GM19351 (cell line): ENCODE results near the gene SECISBP2L.

Experiments
- ATAC-seq: cut with Tn5 transposase; IDR thresholded peaks from one replicate; pipeline ENCODE4 v1.9.1; 2021; ENCODE audit warnings: mild to moderate bottlenecking, moderate library complexity; ENCODE audit not compliant: unreplicated experiment

Gene SECISBP2L

DNA sequence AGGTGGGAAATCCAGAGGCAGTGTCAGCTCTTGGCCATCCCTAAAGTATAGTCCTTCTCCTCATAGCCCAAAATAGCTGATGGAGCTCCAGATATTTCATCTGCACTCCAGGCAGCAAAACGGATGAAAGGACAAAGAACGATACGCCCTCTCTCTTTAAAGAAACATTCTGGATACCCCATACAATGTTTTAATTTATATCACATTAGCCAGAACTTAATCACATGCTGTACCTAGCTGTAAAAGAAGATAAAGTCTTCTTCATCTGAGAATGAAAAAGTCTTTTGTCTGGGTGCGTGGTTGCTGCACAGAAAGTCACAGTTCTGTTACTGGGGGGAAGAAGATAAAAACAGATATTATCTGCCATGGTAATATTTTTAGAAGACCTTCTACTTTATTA lies 78.2 kb downstream of the SECISBP2L start:
- no peak for ATAC-seq

- ATAC-seq, result no peak
Measured at GRCh38 chr15:48967336-48967735, 78.9 kb downstream of the SECISBP2L start.

GRCh38 chr15:48966595-48967301 lies 79.5 kb downstream of the SECISBP2L start:
- peak; percentile 89 for ATAC-seq

GRCh38 chr15:48965972-48966371 lies 80.3 kb downstream of the SECISBP2L start:
- peak; percentile 54 for ATAC-seq

DNA sequence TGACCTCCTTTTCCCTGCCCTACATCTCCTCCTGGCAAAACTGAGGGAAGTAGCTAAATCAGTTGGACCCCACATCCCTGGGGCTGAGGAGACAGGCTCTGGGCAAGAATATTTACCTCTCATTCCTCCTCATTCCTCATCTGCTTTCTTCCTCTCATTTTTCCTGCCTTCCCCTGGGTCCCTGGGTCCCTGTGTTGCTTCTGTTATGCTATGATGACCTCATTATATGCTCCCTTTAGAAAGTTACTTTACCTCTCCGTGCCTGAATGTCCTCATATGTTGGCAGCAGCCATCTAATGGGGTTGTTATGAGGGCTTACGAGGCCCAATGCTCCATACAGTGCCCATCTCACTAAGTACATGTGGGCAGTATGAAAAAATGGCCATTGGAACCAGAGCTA lies 81.3 kb downstream of the SECISBP2L start:
- ATAC-seq, result no peak

DNA sequence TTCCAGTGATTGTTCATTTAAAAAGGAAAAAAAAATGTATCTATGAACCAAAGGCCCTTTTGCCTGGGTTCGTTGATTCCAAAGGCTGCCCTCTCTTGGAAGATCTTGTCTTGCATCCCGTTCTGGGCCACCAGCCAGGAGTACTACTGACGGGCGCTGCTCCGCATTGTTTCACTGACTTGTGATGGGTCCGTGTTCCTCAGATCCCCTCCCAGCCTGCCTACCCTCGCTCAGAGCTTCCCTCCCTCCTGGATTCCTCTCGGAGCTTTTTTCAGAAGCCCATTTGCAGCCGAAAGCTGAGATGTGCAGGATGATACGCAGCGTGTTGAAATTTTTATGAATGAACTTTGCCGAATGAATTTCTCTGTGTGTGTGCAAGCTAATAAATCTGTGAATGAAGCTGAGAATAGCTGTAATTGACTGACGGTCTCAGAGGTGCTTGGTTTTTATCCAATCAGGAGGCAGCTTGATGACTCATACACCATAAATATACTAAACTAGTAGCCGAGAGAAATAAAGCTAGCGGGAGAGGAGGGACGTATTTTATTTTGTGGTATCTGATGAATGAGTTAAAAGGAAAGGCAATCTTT lies 82.6 kb downstream of the SECISBP2L start, which contains the start of gene SHC4:
Gene SHC4 (minus strand): TSS at position 396 of the 590 bp plus-strand sequence. CDS start 904 bp downstream, outside the sequence.
- no peak for ATAC-seq

DNA sequence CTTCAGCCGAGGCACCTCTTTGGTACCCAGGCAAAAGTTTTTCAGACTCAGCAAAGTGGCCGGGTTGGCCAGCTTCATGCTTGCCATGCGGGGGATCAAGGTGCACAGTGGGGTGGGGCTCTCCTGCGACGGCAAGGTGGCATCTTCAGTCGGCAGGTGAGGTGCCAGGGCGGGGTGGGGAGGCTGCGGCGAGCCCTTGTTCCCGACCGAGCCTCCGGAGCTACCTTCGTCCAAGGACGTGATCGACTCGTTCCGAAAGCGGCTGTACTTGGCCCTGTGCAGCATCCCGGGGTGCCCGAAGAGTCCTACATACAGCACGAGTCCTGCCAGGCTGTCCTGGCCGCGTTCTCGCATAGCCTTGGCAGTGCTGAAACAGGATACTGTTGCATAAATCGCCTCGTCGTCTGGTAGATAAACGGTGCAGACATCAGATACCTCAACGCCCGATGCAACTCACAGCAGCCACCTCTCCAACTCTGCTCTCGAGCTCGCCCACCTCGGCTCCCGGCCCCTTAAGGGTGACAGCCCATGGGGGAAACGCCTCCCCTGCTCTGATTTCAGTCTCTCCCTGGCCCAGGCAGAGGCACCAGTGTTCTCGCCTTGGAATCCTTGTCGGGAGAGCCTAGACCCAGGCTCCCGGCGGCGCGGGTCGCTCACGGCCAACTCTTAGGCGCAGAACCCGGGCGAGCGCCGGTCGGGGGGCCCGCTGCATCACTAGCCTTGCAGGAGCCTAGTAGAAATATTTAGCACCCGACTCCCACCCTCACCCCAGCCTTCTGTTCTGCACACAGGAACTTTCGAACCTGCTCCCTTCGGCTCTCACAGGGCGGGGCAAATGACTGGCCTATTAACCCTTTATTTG lies 83.4 kb downstream of the SECISBP2L start:
- no peak for ATAC-seq

DNA sequence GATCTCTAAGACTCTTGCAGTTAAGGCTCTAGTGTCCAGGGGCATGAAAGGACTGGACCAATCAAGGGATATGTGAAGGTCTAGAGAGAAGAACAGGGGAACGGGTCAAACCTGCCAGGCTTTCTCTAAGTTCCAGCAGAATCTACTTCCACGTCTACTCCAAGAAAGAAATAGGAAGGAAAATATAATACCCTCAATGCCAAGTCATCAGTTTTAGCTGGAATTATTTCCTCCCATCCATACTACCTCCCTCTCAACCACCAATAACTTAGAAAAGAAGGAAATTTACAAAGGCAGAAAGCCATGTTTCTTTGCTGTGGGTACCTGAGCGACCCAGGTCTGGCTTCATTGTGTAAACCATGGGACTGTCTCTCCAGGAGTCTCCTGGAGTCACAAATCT lies 90.3 kb downstream of the SECISBP2L start:
- ATAC-seq, result no peak

DNA sequence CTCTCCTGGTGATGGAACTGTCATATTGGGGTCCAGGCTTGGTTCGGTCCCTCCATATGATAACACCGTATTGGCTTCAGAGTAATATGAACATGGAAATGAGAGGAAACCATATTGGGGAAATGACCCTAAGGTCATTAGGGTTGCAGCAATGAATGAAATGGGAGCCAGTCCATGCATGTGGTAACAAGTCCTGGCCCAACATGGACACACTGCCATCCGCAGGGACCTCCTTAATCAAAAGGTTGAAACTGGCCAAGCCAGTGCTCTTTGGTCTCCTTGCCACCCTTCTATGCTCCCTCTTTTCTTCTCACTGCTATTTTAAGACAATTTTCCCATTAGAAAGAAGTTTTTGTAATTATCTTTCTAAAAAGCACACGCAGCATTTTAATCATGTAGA lies 90.9 kb downstream of the SECISBP2L start:
- no peak for ATAC-seq

GRCh38 chr15:48954538-48954937 lies 91.7 kb downstream of the SECISBP2L start:
- ATAC-seq, result no peak

GRCh38 chr15:48946840-48947187 lies 99.4 kb downstream of the SECISBP2L start:
- no peak for ATAC-seq

DNA sequence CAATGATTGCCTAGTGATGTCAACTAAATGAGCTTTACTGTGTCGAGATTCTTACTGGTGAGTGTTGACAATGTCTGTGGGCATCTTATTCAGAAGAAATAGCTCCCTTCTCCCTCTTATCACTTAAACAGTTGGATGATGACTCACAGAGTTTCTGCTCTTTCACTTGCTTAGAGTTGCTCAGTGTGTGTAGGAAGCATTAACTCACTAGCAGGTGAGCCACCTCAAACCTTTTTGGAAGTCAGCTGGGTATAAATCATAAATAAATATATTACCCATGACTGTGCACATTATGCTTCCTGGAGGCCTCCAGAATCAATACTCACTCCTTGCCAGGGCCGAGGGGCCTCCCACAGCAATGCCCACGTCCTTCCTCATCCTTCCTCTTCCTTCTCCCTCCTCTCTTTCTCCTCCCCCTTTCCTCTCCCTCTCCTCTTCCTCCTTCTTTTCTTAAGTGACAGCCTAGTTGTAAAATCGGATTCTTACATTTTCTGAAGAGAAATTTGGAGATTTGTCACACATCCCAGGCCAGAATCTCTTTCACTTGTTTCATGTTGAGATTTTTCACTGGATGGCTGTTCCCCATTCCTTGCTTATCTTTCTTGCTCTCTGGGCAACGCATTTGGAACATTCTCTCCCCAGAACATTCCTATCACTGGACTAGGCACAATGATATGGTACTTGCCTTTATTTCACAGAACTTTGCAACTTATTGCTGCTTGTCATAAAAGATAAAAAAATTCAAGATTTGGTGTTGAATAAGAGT lies 100.0 kb downstream of the SECISBP2L start:
- no peak for ATAC-seq

- ATAC-seq, result no peak
Measured at GRCh38 chr15:48945386-48945785, 100.9 kb downstream of the SECISBP2L start.

DNA sequence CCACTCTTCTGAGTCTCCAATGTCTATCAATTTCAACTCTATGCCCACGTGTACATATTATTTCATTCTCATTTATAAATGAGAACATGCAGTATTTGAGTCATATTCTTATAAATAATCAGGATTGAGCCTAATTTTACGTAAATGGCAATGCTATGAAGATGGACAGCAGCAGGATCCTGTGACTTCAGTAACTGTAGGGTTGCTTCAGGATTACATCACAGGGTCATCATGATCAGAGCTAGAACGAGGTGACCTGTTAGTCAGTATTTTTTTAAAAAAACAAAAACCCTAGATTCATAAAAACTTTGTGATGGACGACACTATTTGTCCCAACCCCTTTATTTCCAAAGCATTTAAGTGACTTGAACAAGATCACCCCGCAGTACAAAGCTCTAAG lies 104.3 kb downstream of the SECISBP2L start:
- no peak for ATAC-seq

GRCh38 chr15:48940508-48940907 lies 105.7 kb downstream of the SECISBP2L start:
- peak; percentile 97 for ATAC-seq

GRCh38 chr15:48939648-48940047 lies 106.6 kb downstream of the SECISBP2L start:
- no peak for ATAC-seq
